DOHH2 (cell line): ENCODE measurements around the gene WDFY4.

Experiments used
- EZH2phosphoT487 ChIP-seq: fragments of 200-600 bp; sonication (generic); IDR thresholded peaks from 2 replicates; pipeline ENCODE4 v1.6.1; 2017; ENCODE audit warnings: borderline replicate concordance, mild to moderate bottlenecking, antibody characterized with exemption, low read length, moderate library complexity, mixed read lengths
- TF ChIP-seq, protein P1 (sequence below): fragments of 200-600 bp; sonication (generic); IDR thresholded peaks from one replicate; pipeline ENCODE4 v1.5.1; 2014; ENCODE audit warnings: antibody characterized with exemption, mild to moderate bottlenecking, low read depth, low read length; ENCODE audit not compliant: poor library complexity, severe bottlenecking

DNA sequence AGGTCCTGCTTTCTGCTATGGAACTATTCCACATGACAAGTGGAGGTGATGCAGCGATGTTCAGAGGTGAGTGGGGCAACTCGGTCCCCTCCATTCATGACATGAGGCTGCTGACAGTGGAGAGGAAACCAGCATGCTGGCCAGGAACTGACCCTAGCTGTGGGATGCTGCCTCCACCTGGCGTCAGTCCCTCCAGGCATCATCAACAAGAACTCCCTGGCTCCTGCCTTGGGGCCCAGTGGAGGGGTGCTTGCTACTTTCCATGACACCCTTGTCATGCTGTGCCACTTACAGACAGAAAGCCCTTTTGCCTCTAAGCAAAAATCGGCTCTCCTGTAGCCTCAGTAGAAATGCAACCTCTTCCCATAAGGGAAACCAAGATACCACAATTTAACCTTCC, 136.4 kb downstream of the WDFY4 start:
- TF ChIP-seq, protein P1, sequence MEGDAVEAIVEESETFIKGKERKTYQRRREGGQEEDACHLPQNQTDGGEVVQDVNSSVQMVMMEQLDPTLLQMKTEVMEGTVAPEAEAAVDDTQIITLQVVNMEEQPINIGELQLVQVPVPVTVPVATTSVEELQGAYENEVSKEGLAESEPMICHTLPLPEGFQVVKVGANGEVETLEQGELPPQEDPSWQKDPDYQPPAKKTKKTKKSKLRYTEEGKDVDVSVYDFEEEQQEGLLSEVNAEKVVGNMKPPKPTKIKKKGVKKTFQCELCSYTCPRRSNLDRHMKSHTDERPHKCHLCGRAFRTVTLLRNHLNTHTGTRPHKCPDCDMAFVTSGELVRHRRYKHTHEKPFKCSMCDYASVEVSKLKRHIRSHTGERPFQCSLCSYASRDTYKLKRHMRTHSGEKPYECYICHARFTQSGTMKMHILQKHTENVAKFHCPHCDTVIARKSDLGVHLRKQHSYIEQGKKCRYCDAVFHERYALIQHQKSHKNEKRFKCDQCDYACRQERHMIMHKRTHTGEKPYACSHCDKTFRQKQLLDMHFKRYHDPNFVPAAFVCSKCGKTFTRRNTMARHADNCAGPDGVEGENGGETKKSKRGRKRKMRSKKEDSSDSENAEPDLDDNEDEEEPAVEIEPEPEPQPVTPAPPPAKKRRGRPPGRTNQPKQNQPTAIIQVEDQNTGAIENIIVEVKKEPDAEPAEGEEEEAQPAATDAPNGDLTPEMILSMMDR, result no peak
- no peak for TF ChIP-seq EZH2phosphoT487
